ENCODE data around the gene OR2AT4. TPM values are rescaled to one million over a fixed set of nuclear protein-coding genes. Genes with fewer than 3 reads are reported as not detected.

The OR2AT4 gene
- total and polyA plus RNA-seq, 2 donors (not counting 3 experiments of a cell fraction or from before 2014, with no cell fraction given), result not detected

DNA sequence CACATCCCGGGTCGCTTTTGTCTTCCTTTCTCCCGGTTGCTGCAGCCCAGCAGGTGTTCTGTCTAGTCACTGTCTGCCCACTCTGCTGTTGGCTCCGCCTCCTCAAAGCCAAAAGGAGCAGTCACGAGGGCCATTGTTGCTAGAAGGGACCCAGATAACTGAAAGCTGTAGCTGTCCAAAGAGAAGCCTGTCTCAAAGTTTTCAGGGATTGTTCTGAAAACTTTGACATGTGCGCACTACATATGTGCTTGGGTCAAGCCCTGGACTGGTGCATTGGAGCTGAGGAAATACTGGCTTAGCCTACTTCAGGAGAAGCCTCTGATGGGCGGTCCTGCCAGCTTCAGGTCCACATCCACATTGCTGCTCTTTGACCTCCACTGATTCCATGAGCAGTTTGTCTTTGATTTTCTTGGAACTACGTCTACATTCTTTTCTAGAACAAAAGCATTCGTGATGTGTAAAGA lies 8.8 kb upstream of the OR2AT4 start:
- intact Hi-C loops (cut with micrococcal nuclease), result no loop called here
- H3K36me3 ChIP-seq (ENCODE audit: control insufficient read depth in 2 of 2, extremely low read depth in 1 of 2, insufficient read depth in 2 of 2, low read length in 2 of 2), result no peaks in the 10 kb centered on the region
- no peak overlapping the region for H3K9ac ChIP-seq (replicated peaks; ENCODE audit: extremely low read depth, insufficient read depth, low read length)
- H3K4me2 ChIP-seq (ENCODE audit: insufficient read depth, low read length), result no peak overlapping the region
- no TSS peak for BruUV-seq (replicated peaks)
- no peaks in the 10 kb centered on the region for H3K9me3 ChIP-seq (replicated peaks; ENCODE audit: control insufficient read depth, insufficient read depth, low read length)
- ChIA-PET CTCF (interaction anchor here (1.0 to 1.7 kb wide), 3 partner anchors 29 to 83 kb away, joined by 3 to 5 read pairs (median 4); no protein-coding TSS in a partner anchor), POLR2A (no interaction called here)
- H3K4me3 ChIP-seq (replicated peaks in 1 of 3; ENCODE audit: insufficient read depth in 1 of 3, low read depth in 1 of 3, low read length in 3 of 3), result no peak overlapping the region
- H3K9me1 ChIP-seq (replicated peaks; ENCODE audit: control insufficient read depth, extremely low read depth, insufficient read depth, low read length), result no peaks in the 10 kb centered on the region
- H3K27ac ChIP-seq (ENCODE audit: insufficient read depth, low read depth, low read length), result no peak overlapping the region
- dilution Hi-C loops (cut with MboI; ENCODE audit: extremely low pct_ligation_motif_present, low sequenced_read_pairs), result no loop called here
- H3K27me3 ChIP-seq (ENCODE audit: control insufficient read depth in 2 of 2, insufficient read depth in 2 of 2, low read length in 2 of 2), result no peaks in the 10 kb centered on the region
- H3K79me2 ChIP-seq (ENCODE audit: control insufficient read depth, insufficient read depth, low read length), result no peaks in the 10 kb centered on the region
- peaks cover 2% of the 10 kb centered on the region for H3K4me1 ChIP-seq (ENCODE audit: control insufficient read depth, extremely low read depth, insufficient read depth, low read length)
- DNase-seq (ENCODE audit: low read depth, low spot score) (no peak), FAIRE-seq (no peak)
- H2AFZ ChIP-seq (ENCODE audit: low read depth, low read length), result no peak overlapping the region
- TF ChIP-seq, protein P1, sequence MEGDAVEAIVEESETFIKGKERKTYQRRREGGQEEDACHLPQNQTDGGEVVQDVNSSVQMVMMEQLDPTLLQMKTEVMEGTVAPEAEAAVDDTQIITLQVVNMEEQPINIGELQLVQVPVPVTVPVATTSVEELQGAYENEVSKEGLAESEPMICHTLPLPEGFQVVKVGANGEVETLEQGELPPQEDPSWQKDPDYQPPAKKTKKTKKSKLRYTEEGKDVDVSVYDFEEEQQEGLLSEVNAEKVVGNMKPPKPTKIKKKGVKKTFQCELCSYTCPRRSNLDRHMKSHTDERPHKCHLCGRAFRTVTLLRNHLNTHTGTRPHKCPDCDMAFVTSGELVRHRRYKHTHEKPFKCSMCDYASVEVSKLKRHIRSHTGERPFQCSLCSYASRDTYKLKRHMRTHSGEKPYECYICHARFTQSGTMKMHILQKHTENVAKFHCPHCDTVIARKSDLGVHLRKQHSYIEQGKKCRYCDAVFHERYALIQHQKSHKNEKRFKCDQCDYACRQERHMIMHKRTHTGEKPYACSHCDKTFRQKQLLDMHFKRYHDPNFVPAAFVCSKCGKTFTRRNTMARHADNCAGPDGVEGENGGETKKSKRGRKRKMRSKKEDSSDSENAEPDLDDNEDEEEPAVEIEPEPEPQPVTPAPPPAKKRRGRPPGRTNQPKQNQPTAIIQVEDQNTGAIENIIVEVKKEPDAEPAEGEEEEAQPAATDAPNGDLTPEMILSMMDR (IDR thresholded peaks at IDR 0.05; ENCODE audit: extremely low read depth in 1 of 2, insufficient read depth in 1 of 2, low read depth in 1 of 2, low read length in 2 of 2), result no peak
- TF ChIP-seq MYC (IDR thresholded peaks at IDR 0.05; ENCODE audit: low read depth, low read length), result no peak
- no peaks in the 10 kb centered on the region for H4K20me1 ChIP-seq (replicated peaks; ENCODE audit: control insufficient read depth, extremely low read depth, insufficient read depth, low read length)

DNA sequence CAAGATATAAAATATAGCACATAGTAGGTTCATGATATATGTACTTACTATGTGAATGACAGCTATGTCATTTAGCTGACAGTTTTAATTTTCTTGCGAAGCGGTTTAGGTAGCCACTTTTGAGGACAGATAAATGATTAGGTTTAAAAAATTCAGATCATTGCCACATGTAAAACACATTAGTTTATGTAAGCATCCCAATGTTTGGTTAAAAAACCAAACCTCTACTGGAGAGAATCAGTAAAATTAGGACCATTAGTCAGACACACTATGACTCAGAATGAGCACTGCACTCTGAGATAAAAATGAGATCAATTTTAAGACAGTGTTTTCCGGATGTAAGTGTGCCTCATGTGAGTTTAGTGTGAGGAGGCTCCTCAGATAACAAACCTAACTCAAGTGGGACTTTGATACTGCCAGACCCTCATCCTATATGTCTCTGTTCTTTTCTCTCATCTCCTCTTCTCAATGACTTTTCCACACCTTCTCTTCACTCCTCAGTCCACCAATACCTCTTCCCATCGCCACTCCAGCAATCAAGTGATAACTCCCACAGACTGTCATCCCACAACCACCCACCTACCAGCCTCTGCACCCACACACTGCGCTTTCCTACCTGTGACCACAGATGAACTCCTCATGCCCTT lies 6.8 kb upstream of the OR2AT4 start:
- ChIA-PET POLR2A (no interaction called here), CTCF (interaction anchor here (0.8 to 1.7 kb wide), 6 partner anchors 9 to 127 kb away, joined by 3 to 5 read pairs (median 4); no protein-coding TSS in a partner anchor)
- H3K4me2 ChIP-seq (ENCODE audit: insufficient read depth, low read length), result no peak overlapping the region
- H4K20me1 ChIP-seq (replicated peaks; ENCODE audit: control insufficient read depth, extremely low read depth, insufficient read depth, low read length), result no peaks in the 10 kb centered on the region
- peaks cover 0 to 2% of the 10 kb centered on the region in 2 experiments for H3K27me3 ChIP-seq (ENCODE audit: control insufficient read depth in 2 of 2, insufficient read depth in 2 of 2, low read length in 2 of 2)
- H3K4me1 ChIP-seq (ENCODE audit: control insufficient read depth, extremely low read depth, insufficient read depth, low read length), result peaks cover 2% of the 10 kb centered on the region
- dilution Hi-C loops (cut with MboI; ENCODE audit: extremely low pct_ligation_motif_present, low sequenced_read_pairs), result no loop called here
- FAIRE-seq (peak; percentile 18), DNase-seq (ENCODE audit: low read depth, low spot score) (no peak)
- H2AFZ ChIP-seq (ENCODE audit: low read depth, low read length), result no peak overlapping the region
- intact Hi-C loops (cut with micrococcal nuclease), result no loop called here
- H3K9ac ChIP-seq (replicated peaks; ENCODE audit: extremely low read depth, insufficient read depth, low read length), result no peak overlapping the region
- TF ChIP-seq, protein P1 (IDR thresholded peaks at IDR 0.05; ENCODE audit: extremely low read depth in 1 of 2, insufficient read depth in 1 of 2, low read depth in 1 of 2, low read length in 2 of 2), result no peak
- TF ChIP-seq GATA2 (IDR thresholded peaks at IDR 0.05; ENCODE audit: insufficient read depth, insufficient read length, low read depth, low read length) (peak; percentile 39), POLR2A (IDR thresholded peaks at IDR 0.05; ENCODE audit: low read depth, low read length) (no peak), MYC (IDR thresholded peaks at IDR 0.05; ENCODE audit: low read depth, low read length) (no peak), EZH2 (IDR thresholded peaks at IDR 0.05; ENCODE audit: borderline replicate concordance, low read depth, low read length, severe bottlenecking) (no peak), FOS (IDR thresholded peaks at IDR 0.05; ENCODE audit: borderline replicate concordance, insufficient read depth, low read length) (peak; percentile 67), POLR2AphosphoS5 (IDR thresholded peaks at IDR 0.05; ENCODE audit: insufficient read depth, low read depth, low read length) (no peak), JUN (IDR thresholded peaks at IDR 0.05; ENCODE audit: borderline replicate concordance, insufficient read depth, insufficient read length, low read depth) (no peak)
- TF ChIP-seq, protein P2, sequence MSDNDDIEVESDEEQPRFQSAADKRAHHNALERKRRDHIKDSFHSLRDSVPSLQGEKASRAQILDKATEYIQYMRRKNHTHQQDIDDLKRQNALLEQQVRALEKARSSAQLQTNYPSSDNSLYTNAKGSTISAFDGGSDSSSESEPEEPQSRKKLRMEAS (IDR thresholded peaks at IDR 0.05; ENCODE audit: insufficient read depth, insufficient read length), result no peak
- no peaks in the 10 kb centered on the region for H3K36me3 ChIP-seq (ENCODE audit: control insufficient read depth in 2 of 2, extremely low read depth in 1 of 2, insufficient read depth in 2 of 2, low read length in 2 of 2)
- H3K9me1 ChIP-seq (replicated peaks; ENCODE audit: control insufficient read depth, extremely low read depth, insufficient read depth, low read length), result no peaks in the 10 kb centered on the region
- no peaks in the 10 kb centered on the region for H3K9me3 ChIP-seq (replicated peaks; ENCODE audit: control insufficient read depth, insufficient read depth, low read length)
- H3K4me3 ChIP-seq (replicated peaks in 1 of 3; ENCODE audit: insufficient read depth in 1 of 3, low read depth in 1 of 3, low read length in 3 of 3), result no peak overlapping the region
- no peaks in the 10 kb centered on the region for H3K79me2 ChIP-seq (ENCODE audit: control insufficient read depth, insufficient read depth, low read length)
- no TSS peak for BruUV-seq (replicated peaks)
- H3K27ac ChIP-seq (ENCODE audit: insufficient read depth, low read depth, low read length), result no peak overlapping the region
